Left colon (tissue), 2 donors: ENCODE measurements around the gene KIT. TPM values are rescaled to one million over a fixed set of nuclear protein-coding genes. Genes with fewer than 3 reads are reported as not detected.

Experiments used
- ATAC-seq: fragments of 200-7000 bp; cut with Tn5 transposase; one replicate; pipeline ENCODE4 v1.9.1; 2020; ENCODE audit warnings: mild to moderate bottlenecking, moderate library complexity
- DNase-seq, 2 donors: peaks; one replicate each; pipeline ENCODE4 v3.0.0-alpha.2; 2020
- intact Hi-C, 2 donors: fragments of 100-400 bp; cut with DNase I in 1 of 2; cut with micrococcal nuclease in 1 of 2; formaldehyde crosslinking; loops; one replicate each; pipeline versions ENCODE4 v1.11.2 to v1.14.0; 2022; cut with DNase I, micrococcal nuclease
- total RNA-seq, 2 donors: library from RNA; stranded (reverse); fragmentation: NEBNext Ultra II Directional; extraction: Animal tissue kit (Norgen Biotek cat#: 25700); gene quantifications; one replicate each; pipeline ENCODE4 v1.2.1, GENCODE V29; 2021
- donor health status: DM: no; HTN: no; CAD: no.
- donor health status: DM: yes; HTN: yes; CAD: no.

Gene KIT
- total RNA-seq, 2 donors from 2014 or later = 4.1 to 10.0 TPM

DNA sequence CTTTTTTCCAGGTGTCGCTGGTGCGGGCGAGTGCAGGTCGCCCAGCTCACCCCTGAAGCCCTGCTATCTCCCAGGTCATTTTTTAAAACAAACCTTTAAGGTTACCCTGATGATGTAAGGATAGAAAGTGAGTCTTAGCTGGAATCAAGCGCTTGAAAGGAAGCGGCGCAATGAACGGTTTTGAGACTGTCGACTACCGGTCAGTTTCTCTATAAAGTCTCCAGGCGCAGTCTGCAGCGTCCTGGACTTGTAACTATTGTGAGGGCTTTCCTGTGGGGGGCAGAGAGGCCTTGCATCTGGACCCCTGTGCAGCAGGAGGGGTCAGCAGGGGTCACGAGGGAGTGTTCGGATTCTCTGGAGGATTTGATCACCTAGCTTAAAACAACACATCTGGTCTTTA, 1.6 kb downstream of the KIT start:
- DNase-seq (peak in 1 of 2 donors; percentile 14), ATAC-seq (peak; percentile 27)
- intact Hi-C loops = no loop called here

GRCh38 chr4:54659749-54660535, 2.2 kb downstream of the KIT start:
- peak in 1 of 2 donors; percentile 20 for DNase-seq
- intact Hi-C loops = no loop called here
- ATAC-seq = no peak

DNA sequence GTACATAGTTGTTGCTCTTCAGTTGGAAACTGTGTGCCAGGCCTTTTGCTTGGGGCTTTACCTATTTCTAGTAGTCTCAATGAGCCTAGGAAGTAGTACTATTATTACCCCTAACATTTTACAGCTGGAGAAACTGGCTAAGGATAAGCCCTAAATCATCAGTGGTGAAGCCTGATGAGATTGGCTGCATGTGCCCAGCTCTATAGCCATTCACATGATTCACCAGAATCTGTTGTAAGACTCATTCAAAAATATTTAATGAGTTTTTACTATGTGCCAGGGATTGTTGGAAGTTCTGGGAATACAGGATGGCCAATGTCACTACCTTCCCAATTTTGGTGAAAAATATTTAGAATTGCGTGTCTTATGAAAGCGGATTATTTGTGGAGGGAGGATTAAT, 2.8 kb downstream of the KIT start:
- intact Hi-C loops = no loop called here
- ATAC-seq = no peak

GRCh38 chr4:54661169-54661568, 3.4 kb downstream of the KIT start:
- no peak for DNase-seq
- intact Hi-C loops = no loop called here
- ATAC-seq = no peak

More for the DNA sequence above, 2.8 kb downstream of the KIT start:
- DNase-seq = no peak

GRCh38 chr4:54661686-54662085, 3.9 kb downstream of the KIT start:
- intact Hi-C loops = no loop called here
- ATAC-seq = no peak
- no peak for DNase-seq

DNA sequence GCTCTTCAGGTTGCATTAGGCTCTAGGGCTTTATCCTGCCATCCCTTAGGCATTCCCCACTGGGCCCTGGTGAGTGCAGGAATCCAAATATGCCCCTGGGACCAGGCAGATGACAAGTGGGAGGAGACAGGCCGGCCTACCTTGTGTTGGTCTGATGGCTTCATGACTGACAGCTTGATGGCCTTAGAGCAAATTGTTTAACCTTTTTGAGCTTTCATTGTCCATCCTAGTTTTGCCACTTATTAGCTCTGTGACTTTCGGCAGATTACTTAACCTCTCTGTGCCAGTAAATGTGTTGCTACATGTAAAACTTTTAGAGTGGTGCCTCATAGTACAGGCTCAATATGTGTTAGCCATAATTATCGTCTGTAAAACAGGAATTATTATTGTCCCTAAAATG, 4.4 kb downstream of the KIT start:
- ATAC-seq (no peak), DNase-seq (no peak)
- intact Hi-C loops = no loop called here

GRCh38 chr4:54662901-54663585, 5.3 kb downstream of the KIT start:
- DNase-seq (no peak), ATAC-seq (no peak)
- intact Hi-C loops = no loop called here

- ATAC-seq = no peak
- intact Hi-C loops = no loop called here
- no peak for DNase-seq
Observed at GRCh38 chr4:54664400-54664799, 6.6 kb downstream of the KIT start.

GRCh38 chr4:54668014-54668611, 10.4 kb downstream of the KIT start:
- intact Hi-C loops = no loop called here
- no peak for ATAC-seq
- DNase-seq = no peak

- intact Hi-C loops = no loop called here
Observed at GRCh38 chr4:54669831-54670230, 12.1 kb downstream of the KIT start.

GRCh38 chr4:54675721-54676461, 18.1 kb downstream of the KIT start:
- ATAC-seq (no peak), DNase-seq (no peak)
- intact Hi-C loops = no loop called here

More at GRCh38 chr4:54669831-54670230, 12.1 kb downstream of the KIT start:
- ATAC-seq (no peak), DNase-seq (no peak)

DNA sequence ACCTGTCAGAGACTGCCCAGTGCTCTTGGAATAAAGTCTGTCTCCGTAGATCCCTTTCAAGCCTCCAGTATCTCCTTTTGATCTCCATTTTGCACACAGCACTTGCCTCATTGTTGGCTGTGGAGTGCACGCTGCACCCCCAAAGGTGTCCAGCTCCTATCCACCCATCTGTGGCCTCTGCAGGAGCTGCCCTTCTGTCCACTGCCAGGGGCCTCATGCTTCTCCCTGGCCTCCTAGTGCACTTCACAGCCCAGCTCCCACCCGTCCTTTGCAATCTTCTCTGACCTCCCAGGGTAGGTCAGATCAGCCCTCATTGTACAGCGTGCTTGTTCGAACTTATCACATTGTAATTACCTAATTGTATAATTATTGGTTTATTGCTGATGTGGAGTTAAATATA, 18.9 kb downstream of the KIT start:
- ATAC-seq (no peak), DNase-seq (no peak)
- intact Hi-C loops = no loop called here

GRCh38 chr4:54677416-54677815, 19.7 kb downstream of the KIT start:
- no peak for DNase-seq
- intact Hi-C loops = no loop called here
- no peak for ATAC-seq

DNA sequence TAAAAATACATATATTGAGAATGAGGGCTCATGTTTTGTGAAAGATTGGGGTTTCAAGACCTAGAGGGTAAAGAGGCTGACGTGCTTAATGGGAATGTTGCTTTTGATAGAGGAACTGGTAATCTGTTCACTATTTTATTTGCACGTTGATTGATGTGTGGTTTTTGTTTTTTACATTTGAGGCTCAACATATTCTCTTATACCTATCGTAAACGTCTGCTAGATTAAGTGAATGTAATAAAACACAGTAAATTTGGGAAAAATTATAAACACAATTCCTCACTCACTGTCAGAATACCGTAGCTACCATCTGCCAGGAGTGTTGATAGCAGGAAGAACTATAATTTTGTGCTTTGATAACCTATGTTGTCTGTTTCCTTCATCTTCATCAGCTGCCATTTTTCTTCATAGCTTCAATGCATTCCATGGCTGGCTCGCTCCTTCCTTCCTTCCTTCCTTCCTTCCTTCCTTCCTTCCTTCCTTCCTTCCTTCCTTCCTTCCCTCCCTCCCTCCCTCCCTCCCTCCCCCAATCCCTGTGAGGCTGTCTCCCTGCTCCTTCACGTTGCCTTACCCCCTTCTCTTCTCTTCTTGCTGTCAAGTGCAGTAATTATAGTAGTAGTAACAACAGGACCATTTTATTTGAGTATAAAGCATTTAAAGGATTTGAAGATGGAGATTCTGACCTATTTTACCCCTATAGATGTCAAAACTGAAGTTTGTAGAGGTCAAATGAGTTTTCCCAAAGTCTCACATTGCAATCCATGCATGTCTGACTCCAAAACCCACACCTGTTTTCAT, 20.3 kb downstream of the KIT start:
- intact Hi-C loops = no loop called here
- ATAC-seq (no peak), DNase-seq (no peak)

GRCh38 chr4:54678826-54679225, 21.1 kb downstream of the KIT start:
- intact Hi-C loops = no loop called here
- DNase-seq (no peak), ATAC-seq (no peak)

DNA sequence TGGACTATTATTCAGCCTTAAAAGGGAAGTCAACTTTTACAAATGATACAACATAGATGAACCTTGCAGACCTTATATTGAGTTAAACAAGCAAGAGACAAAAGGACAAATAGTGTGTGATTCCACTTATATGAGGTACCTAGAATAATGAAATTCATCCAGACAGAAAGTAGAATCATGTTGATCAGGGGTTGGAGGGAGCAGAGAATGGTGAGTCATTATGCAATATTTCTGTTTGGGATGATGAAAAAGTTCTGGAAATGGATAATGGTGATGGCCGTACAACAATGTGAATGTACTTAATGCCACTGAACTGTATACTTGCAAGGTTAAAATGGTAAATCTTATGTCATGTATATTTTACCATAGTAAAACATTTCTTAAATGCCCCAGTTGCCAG, 22.1 kb downstream of the KIT start:
- ATAC-seq = no peak
- DNase-seq = no peak
- intact Hi-C loops = loop anchor here in 1 of 2 donors (10.0 kb wide), 1 partner anchor 65 kb away; no protein-coding TSS in a partner anchor

GRCh38 chr4:54683616-54684346, 26.0 kb downstream of the KIT start:
- DNase-seq (peak in 1 of 2 donors; percentile 35), ATAC-seq (no peak)
- intact Hi-C loops = loop anchor here in 1 of 2 donors (10.0 kb wide), 1 partner anchor 61 kb away; no protein-coding TSS in a partner anchor

- no peak for ATAC-seq
- intact Hi-C loops = loop anchor here in 1 of 2 donors (10.0 kb wide), 1 partner anchor 59 kb away; no protein-coding TSS in a partner anchor
- DNase-seq = no peak
Observed at GRCh38 chr4:54685810-54686209, 28.1 kb downstream of the KIT start.
